Measurements from ENCODE around the gene MAGIX.
"Not testable (repeated sequence)": the region's sequence is repeated elsewhere in the genome, so short reads cannot be mapped to it uniquely, and the experiment has no call there.

The MAGIX gene

GRCh38 chrX:49160908-49161307, 1.6 kb upstream of the MAGIX start:
- no peak for DNase-seq (ENCODE audit: low read depth, low spot score)

DNA sequence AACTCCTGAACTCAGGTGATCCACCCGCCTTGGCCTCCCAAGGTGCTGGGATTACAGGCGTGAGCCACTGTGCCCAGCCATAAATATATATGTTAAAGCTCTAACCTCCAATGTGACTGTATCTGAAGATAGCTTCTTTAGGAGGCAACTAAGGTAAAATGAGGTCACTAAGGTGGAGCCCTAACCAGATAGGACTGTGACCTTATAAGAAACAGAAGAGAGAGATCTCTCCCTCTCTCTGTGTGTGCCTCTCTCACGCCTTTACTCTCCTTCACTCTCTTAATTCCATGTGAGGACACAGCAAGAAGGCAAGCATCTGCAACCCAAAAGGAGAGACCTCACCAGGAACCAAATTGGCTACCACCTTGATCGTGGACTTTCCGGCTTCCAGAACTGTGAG, 926 bp upstream of the MAGIX start:
- DNase-seq (ENCODE audit: low read depth, low spot score), result no peak

DNA sequence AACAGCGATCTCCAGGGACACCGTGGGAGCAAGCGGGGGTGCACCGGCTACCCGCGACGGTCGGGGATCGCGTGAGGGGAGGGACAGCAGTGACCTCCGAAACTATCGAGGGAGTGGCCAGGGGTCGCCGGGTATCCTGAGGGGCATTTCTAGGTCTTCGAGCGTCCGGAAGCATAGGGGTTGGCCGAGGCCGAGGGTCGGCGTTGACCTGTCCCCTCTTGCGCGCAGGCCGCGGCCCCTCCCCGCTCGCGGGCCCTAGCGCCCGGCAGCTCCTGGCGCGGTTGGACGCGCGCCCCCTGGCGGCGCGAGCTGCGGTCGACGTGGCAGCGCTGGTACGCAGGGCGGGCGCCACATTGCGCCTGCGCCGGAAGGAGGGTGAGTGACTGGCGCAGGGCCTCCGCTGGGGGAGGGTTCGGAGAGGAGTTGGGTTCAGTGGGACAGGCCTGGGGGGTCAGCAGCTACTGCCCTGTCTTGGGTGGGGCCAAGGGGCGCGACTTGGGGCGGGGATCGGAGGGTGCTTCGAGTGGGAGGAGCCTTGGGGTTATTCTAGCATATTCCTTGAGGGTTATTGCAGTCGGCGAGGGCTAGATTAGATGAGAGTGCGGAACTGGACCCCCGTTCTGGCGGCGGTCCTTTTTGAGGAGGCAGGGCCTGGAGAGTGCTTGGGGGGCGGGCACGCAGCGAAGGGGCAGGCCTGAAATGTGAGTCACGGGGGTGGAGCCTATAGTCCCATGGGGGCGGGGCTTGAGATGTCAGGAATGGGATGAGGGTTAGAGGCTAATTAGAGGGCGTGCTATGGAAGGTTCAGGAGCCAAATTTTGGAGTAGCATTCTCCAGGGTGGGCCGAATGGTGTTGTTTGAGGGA, 1.2 kb downstream of the MAGIX start:
- no peak for DNase-seq (ENCODE audit: low read depth, low spot score)

- DNase-seq (ENCODE audit: low read depth, low spot score), result no peak
These were observed 2.2 kb downstream of the MAGIX start for GRCh38 chrX:49164589-49165360.

- no peak for DNase-seq (ENCODE audit: low read depth, low spot score)
These were observed 3.6 kb downstream of the MAGIX start for GRCh38 chrX:49165901-49166881.

GRCh38 chrX:49166914-49167739, 4.6 kb downstream of the MAGIX start:
- DNase-seq (ENCODE audit: low read depth, low spot score), result no peak

GRCh38 chrX:49167740-49168108, 5.2 kb downstream of the MAGIX start:
- DNase-seq (ENCODE audit: low read depth, low spot score), result no peak

GRCh38 chrX:49171752-49172279, 9.3 kb downstream of the MAGIX start, which contains the start of gene PLP2:
TSS of gene PLP2 (plus strand) at chrX:49171898. CDS start at chrX:49172001, 103 bp downstream.
- no peak for DNase-seq (ENCODE audit: low read depth, low spot score)

DNA sequence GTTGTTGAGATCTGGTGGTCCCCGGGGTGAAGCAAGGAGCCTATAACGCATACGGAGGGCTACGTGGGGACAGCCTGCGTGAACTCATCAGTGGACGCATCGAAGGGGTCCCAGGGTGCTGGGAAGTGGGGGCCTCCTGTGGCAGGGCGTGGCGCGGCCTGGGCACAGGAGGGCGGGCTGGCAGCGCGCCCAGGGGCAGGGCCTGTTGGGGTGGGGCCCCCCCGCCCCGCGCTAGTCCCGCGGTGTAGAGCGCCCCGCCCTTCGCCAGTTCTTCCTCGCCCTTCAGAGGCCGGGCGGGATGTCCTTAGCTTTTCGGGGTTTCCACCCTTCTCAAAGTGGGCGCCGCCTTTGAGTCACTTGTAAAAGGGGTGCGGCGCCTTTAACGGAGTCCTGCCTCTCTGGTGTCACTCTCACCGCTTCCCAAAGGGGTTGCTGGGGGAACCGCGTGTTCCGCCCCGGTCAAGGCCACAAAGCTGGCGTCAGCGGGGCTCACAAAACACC, 9.8 kb downstream of the MAGIX start:
- DNase-seq (ENCODE audit: low read depth, low spot score), result no peak

- not testable (repeated sequence) for DNase-seq (ENCODE audit: low read depth, low spot score)
These were observed 11.0 kb downstream of the MAGIX start for GRCh38 chrX:49173544-49173943.

- no peak for DNase-seq (ENCODE audit: low read depth, low spot score)
These were observed 12.2 kb downstream of the MAGIX start for GRCh38 chrX:49174723-49175122.

GRCh38 chrX:49175435-49176274, 13.1 kb downstream of the MAGIX start:
- DNase-seq (ENCODE audit: low read depth, low spot score), result no peak

GRCh38 chrX:49176421-49177326, 14.1 kb downstream of the MAGIX start:
- no peak for DNase-seq (ENCODE audit: low read depth, low spot score)

DNA sequence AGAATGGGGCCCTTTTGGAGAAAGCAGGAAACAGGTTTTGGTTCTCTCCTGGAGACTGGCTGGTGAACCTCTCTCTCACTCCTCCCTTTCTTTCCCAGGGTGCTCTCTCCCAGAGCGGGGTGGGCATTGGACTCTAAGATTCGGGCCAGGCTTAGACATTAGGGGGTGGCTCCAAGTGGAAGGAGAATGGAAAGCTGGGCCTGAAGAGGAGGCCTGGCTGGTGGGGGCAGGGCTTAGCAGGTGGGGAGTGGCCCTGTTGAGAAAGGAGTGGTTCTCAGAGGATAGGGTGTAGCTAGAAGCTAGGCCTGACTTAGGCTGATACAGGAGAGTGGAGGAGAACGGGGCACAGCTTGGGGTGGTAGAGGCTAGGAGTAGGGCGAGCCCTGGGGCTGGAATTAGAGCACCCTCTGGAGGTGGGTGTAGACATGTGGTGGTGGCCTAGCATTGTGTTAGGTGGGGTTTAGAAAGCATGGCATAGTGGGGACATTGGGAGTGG, 14.8 kb downstream of the MAGIX start:
- no peak for DNase-seq (ENCODE audit: low read depth, low spot score)

- DNase-seq (ENCODE audit: low read depth, low spot score), result no peak
These were observed 15.4 kb downstream of the MAGIX start for GRCh38 chrX:49177873-49178480.

GRCh38 chrX:49178537-49178936, 16.0 kb downstream of the MAGIX start:
- DNase-seq (ENCODE audit: low read depth, low spot score), result no peak

- no peak for DNase-seq (ENCODE audit: low read depth, low spot score)
These were observed 16.8 kb downstream of the MAGIX start for GRCh38 chrX:49179358-49179757.

All from iPS DF 19.7 (cell line).